K562 (cell line): ENCODE measurements around the gene NFE2. TPM values are rescaled to one million over a fixed set of nuclear protein-coding genes. Genes with fewer than 3 reads are reported as not detected.

ENCODE experiments used
- ARID2 ChIP-seq: fragments of 450-650 bp; IDR thresholded peaks from 2 replicates; pipeline ENCODE4 v1.6.1; 2017; ENCODE audit warnings: antibody characterized with exemption, mild to moderate bottlenecking
- CCNT2 ChIP-seq: IDR thresholded peaks from 2 replicates; pipeline ENCODE4 v1.6.1; 2011; ENCODE audit warnings: borderline replicate concordance, low read depth, mild to moderate bottlenecking, moderate library complexity, mixed read lengths, low read length; ENCODE audit not compliant: insufficient read length; ENCODE audit errors: extremely low read depth
- EP400 ChIP-seq: fragments of 450-650 bp; IDR thresholded peaks from 2 replicates; pipeline ENCODE4 v1.6.1; 2017; ENCODE audit warnings: antibody characterized with exemption, mild to moderate bottlenecking, moderate library complexity
- FUS ChIP-seq: fragments of 200-400 bp; formaldehyde crosslinking; optimal IDR thresholded peaks from 2 replicates; pipeline ENCODE3; 2017; ENCODE audit warnings: low read depth, low read length
- IRF2 ChIP-seq: sonication (generic); formaldehyde crosslinking; IDR thresholded peaks from 2 replicates; pipeline ENCODE4 v1.8.1; 2022; ENCODE audit warnings: mild to moderate bottlenecking, missing genetic modification reagents
- JUND ChIP-seq, 2 experiments: IDR thresholded peaks; 2 replicates in 1 of 2; 3 replicates in 1 of 2; pipeline ENCODE4 v1.6.1; 2011; ENCODE audit warnings: borderline replicate concordance in 2 of 2, low read depth in 2 of 2, low read length in 2 of 2, improper control_type of control experiment in 1 of 2, missing biosample characterization in 1 of 2, missing genetic modification characterization in 1 of 2, missing genetic modification reagents in 1 of 2
- MEIS2 ChIP-seq: fragments of 450-650 bp; IDR thresholded peaks from 2 replicates; pipeline ENCODE4 v1.6.1; 2014; ENCODE audit warnings: mild to moderate bottlenecking; ENCODE audit not compliant: partially characterized antibody
- MYNN ChIP-seq, 2 experiments: sonication (generic); formaldehyde crosslinking in 1 of 2; IDR thresholded peaks; 2 replicates each; pipeline versions ENCODE4 v1.5.0 to v1.6.1; 2016 to 2020; ENCODE audit warnings: antibody characterized with exemption in 1 of 2, missing genetic modification reagents in 1 of 2
- NCOA1 ChIP-seq: fragments of 450-650 bp; IDR thresholded peaks from 2 replicates; pipeline ENCODE4 v1.6.1; 2016; ENCODE audit warnings: low read depth
- PATZ1 ChIP-seq: fragments of 250-450 bp; sonication (Bioruptor Pico); IDR thresholded peaks from 2 replicates; pipeline ENCODE4 v1.5.0; 2020; ENCODE audit warnings: mild to moderate bottlenecking, borderline replicate concordance
- POLR2G ChIP-seq: fragments of 200-400 bp; formaldehyde crosslinking; IDR thresholded peaks from 2 replicates; pipeline ENCODE4 v1.6.1; 2017; ENCODE audit warnings: low read depth, mild to moderate bottlenecking, antibody characterized with exemption, low read length, moderate library complexity
- POLR2H ChIP-seq: IDR thresholded peaks from 2 replicates; pipeline ENCODE4 v1.6.1; 2016; ENCODE audit warnings: missing genetic modification characterization, low read depth, mild to moderate bottlenecking, control low read depth, missing compliant biosample characterization, moderate library complexity
- RBM34 ChIP-seq: fragments of 200-400 bp; formaldehyde crosslinking; IDR thresholded peaks from 2 replicates; pipeline ENCODE4 v1.6.1; 2018; ENCODE audit warnings: low read length, borderline replicate concordance; ENCODE audit not compliant: insufficient read depth
- RCOR1 ChIP-seq, 2 experiments: IDR thresholded peaks; 2 replicates each; pipeline ENCODE4 v1.6.1; 2012; ENCODE audit warnings: low read depth in 2 of 2, low read length in 2 of 2, borderline replicate concordance in 1 of 2, improper control_type of control experiment in 1 of 2
- TAF1 ChIP-seq: IDR thresholded peaks from 2 replicates; pipeline ENCODE4 v1.6.1; 2011; ENCODE audit warnings: mild to moderate bottlenecking, low read length, moderate library complexity; ENCODE audit not compliant: insufficient read depth, control insufficient read depth, severe bottlenecking; ENCODE audit errors: extremely low read depth
- ZBTB5 ChIP-seq: fragments of 450-650 bp; IDR thresholded peaks from 2 replicates; pipeline ENCODE4 v1.6.1; 2017; ENCODE audit warnings: antibody characterized with exemption
- ZFP1 ChIP-seq: fragments of 450-650 bp; formaldehyde crosslinking; IDR thresholded peaks from 2 replicates; pipeline ENCODE4 v1.4.0; 2020; ENCODE audit warnings: mild to moderate bottlenecking, mixed read lengths
- ZNF23 ChIP-seq: fragments of 250-450 bp; sonication (Bioruptor Pico); IDR thresholded peaks from 2 replicates; pipeline ENCODE4 v1.4.0; 2020; ENCODE audit warnings: mild to moderate bottlenecking
- polyA plus RNA-seq, 8 experiments: library from polyadenylated mRNA; depleted of rRNA in 4 of 8; stranded (reverse) in 5 of 8; unstranded in 3 of 8; fragments of >200 nt; fragmentation: Nextera tagmentation in 2 of 8; fragmentation: Illumina TruSeq in 1 of 8; extraction: Ambion mirVana in 2 of 8; extraction: Trizol in 1 of 8; gene quantifications; 2 replicates each; pipeline versions ENCODE4 v1.2.1 to v1.2.3, GENCODE V29; 2011 to 2014; ENCODE audit warnings: inconsistent platforms in 1 of 8, missing spikeins in 1 of 8
- total RNA-seq, 7 experiments: library from RNA; depleted of rRNA in 6 of 7; stranded (reverse); fragments of >200 nt in 6 of 7; fragmentation: Illumina TruSeq in 2 of 7; extraction: Trizol in 2 of 7; gene quantifications; 2 replicates each; pipeline versions ENCODE4 v1.2.1 to v1.2.3, GENCODE V29; 2011 to 2021; ENCODE audit warnings: low replicate concordance in 1 of 7
- TF ChIP-seq, protein P1 (sequence below): IDR thresholded peaks from 2 replicates; pipeline ENCODE4 v1.6.1; 2012; ENCODE audit warnings: low read depth, low read length, improper control_type of control experiment, borderline replicate concordance

Gene NFE2
- total and polyA plus RNA-seq, 9 of the 15 experiments (the other 6 are each of a cell fraction or from before 2014, with no cell fraction given) = 12.3 to 282 (median 208) TPM

GRCh38 chr12:54286042-54287030, 14.5 kb downstream of the NFE2 start (continued):
- peak; percentile 21 for TF ChIP-seq POLR2H
- peak; percentile 60; the same call in 1 of the 2 replicates for TF ChIP-seq POLR2G
- no peak for TF ChIP-seq ZFP1
- 0 out of 2 replicates have a peak, but pooled peaks have one; percentile 45 for TF ChIP-seq ZNF23 (CRISPR knock-in tag)
- no peak for TF ChIP-seq ZBTB5
- peak; percentile 8; the same call in 1 of the 2 replicates for TF ChIP-seq EP400
- TF ChIP-seq PATZ1 (CRISPR knock-in tag) = 0 out of 2 replicates have a peak, but pooled peaks have one; percentile 65
- TF ChIP-seq TAF1 = peak; percentile 60
- TF ChIP-seq IRF2 (CRISPR knock-in tag) = no peak
- 0 out of 2 replicates have a peak, but pooled peaks have one; percentile 2 for TF ChIP-seq ARID2
- no peak for TF ChIP-seq RBM34
- TF ChIP-seq RCOR1 (IDR thresholded peaks at IDR 0.05; ENCODE audit: borderline replicate concordance in 1 of 2, low read depth in 2 of 2, low read length in 2 of 2) = peak; percentile 46 to 85; a peak in 3 of 4 replicates
- TF ChIP-seq, protein P1, sequence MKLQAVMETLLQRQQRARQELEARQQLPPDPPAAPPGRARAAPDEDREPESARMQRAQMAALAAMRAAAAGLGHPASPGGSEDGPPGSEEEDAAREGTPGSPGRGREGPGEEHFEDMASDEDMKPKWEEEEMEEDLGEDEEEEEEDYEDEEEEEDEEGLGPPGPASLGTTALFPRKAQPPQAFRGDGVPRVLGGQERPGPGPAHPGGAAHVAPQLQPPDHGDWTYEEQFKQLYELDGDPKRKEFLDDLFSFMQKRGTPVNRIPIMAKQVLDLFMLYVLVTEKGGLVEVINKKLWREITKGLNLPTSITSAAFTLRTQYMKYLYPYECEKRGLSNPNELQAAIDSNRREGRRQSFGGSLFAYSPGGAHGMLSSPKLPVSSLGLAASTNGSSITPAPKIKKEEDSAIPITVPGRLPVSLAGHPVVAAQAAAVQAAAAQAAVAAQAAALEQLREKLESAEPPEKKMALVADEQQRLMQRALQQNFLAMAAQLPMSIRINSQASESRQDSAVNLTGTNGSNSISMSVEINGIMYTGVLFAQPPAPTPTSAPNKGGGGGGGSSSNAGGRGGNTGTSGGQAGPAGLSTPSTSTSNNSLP = peak; percentile 40; the same call in 1 of the 2 replicates
- no peak for TF ChIP-seq NCOA1
- peak; percentile 37 for TF ChIP-seq MEIS2
- peak; percentile 76 for TF ChIP-seq MYNN (IDR thresholded peaks at IDR 0.05)
- no peak for TF ChIP-seq MYNN (CRISPR knock-in tag; IDR thresholded peaks at IDR 0.05)
- TF ChIP-seq CCNT2 = peak; percentile 61
- 0 out of 2 replicates have a peak, but pooled peaks have one; percentile 30 for TF ChIP-seq JUND (IDR thresholded peaks at IDR 0.05; ENCODE audit: borderline replicate concordance, low read depth, low read length)
- peak; percentile 57; the same call in 1 of the 3 replicates for TF ChIP-seq JUND (tag; IDR thresholded peaks at IDR 0.05; ENCODE audit: borderline replicate concordance, low read depth, low read length)
- TF ChIP-seq FUS = peak; percentile 73
